Activated T-helper 17 cell treated with anti-CD3 and anti-CD28 coated beads, Interleukin-2, amount 50 U/mL, for 72 hours (primary cell): ENCODE measurements around the gene MANEAL. TPM values are rescaled to one million over a fixed set of nuclear protein-coding genes. Genes with fewer than 3 reads are reported as not detected.

Experiments
- ATAC-seq: fragments of 150-1000 bp; cut with Tn5 transposase; replicated peaks from 2 replicates; pipeline ENCODE4 v1.10.0; 2021; ENCODE audit warnings: mild to moderate bottlenecking, moderate library complexity
- H3K27ac Mint-ChIP-seq: one replicate; pipeline ENCODE4 v1.8.0; 2022; ENCODE audit warnings: mixed read lengths
- H3K27me3 Mint-ChIP-seq: one replicate; pipeline ENCODE4 v1.8.0; 2022; ENCODE audit warnings: mixed read lengths
- H3K36me3 Mint-ChIP-seq: one replicate; pipeline ENCODE4 v1.8.0; 2022; ENCODE audit warnings: low read depth, mild to moderate bottlenecking, mixed read lengths
- H3K4me1 Mint-ChIP-seq: one replicate; pipeline ENCODE4 v1.8.0; 2022; ENCODE audit warnings: mixed read lengths
- H3K4me3 Mint-ChIP-seq: one replicate; pipeline ENCODE4 v1.8.0; 2022; ENCODE audit warnings: mild to moderate bottlenecking, mixed read lengths
- H3K9me3 Mint-ChIP-seq: one replicate; pipeline ENCODE4 v1.8.0; 2022; ENCODE audit warnings: mixed read lengths
- total RNA-seq, 2 donors: library from RNA; stranded (reverse); gene quantifications; one replicate each; pipeline ENCODE4 v1.2.3, GENCODE V29; 2022

MANEAL gene
- 1 to 10 TPM; 3.0 to 5.2 TPM for total RNA-seq

DNA sequence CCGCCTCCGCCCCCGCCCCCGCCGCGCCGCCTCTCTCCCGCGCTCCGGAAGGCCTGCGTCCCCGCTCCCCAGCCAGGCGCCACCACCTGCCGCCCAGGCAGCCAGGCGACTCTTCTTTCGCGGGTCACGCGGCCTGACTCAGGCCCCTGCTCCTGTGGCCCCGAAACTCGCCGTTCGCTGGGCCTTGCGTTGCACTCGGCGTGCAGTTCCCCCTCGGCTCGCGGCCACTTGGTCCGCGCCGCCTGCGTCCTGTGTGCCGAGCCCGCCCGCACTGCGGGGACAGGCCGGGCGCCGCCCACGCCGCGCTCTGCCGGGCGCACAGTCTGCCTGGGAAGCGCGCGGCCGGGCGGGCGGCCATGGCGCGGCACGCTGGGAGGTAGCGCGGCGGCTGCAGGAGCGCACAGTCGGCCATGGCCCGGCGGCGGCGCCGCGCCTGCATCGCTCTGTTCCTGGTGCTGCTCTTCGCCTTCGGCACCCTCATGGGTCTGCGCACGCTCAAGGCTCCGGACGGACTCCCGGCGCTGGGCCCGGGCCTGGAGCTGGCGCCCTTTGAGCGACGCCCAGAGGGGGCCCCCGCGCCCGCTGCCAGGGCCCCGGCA, at the start of gene MANEAL:
Gene MANEAL, plus strand, starts transcription at position 75 of the 599 bp plus-strand sequence. Its CDS starts 336 bp downstream, at position 411.
- Mint-ChIP-seq H3K36me3 (peaks cover 2% of the 10 kb centered on the region), H3K4me3 (peak within 1 kb of the TSS; percentile 70), H3K4me1 (peaks cover 10% of the 10 kb centered on the region), H3K9me3 (no peaks in the 10 kb centered on the region), H3K27ac (no peak within 1 kb of the TSS), H3K27me3 (peaks cover 18% of the 10 kb centered on the region)
- peak; percentile 82 for ATAC-seq

- Mint-ChIP-seq H3K4me3 (no peak overlapping the region), H3K4me1 (no peaks in the 10 kb centered on the region), H3K9me3 (peaks cover 4% of the 10 kb centered on the region), H3K27me3 (peaks cover 30% of the 10 kb centered on the region), H3K36me3 (no peaks in the 10 kb centered on the region), H3K27ac (no peak overlapping the region)
- no peak for ATAC-seq
Observed at GRCh38 chr1:37746806-37747205, 46.8 kb upstream of the MANEAL start.

- H3K4me1 Mint-ChIP-seq: no peaks in the 10 kb centered on the region
- no peak overlapping the region for H3K4me3 Mint-ChIP-seq
- peaks cover 36% of the 10 kb centered on the region for H3K27me3 Mint-ChIP-seq
- H3K36me3 Mint-ChIP-seq: no peaks in the 10 kb centered on the region
- no peak overlapping the region for H3K27ac Mint-ChIP-seq
- no peak for ATAC-seq
- H3K9me3 Mint-ChIP-seq: peaks cover 4% of the 10 kb centered on the region
Observed at GRCh38 chr1:37748565-37748964, 45.1 kb upstream of the MANEAL start.

GRCh38 chr1:37752213-37752582, 41.4 kb upstream of the MANEAL start:
- Mint-ChIP-seq H3K27ac (no peak overlapping the region), H3K36me3 (no peaks in the 10 kb centered on the region), H3K4me3 (peak overlapping the region; percentile 69), H3K27me3 (peaks cover 25% of the 10 kb centered on the region), H3K9me3 (no peaks in the 10 kb centered on the region), H3K4me1 (no peaks in the 10 kb centered on the region)
- no peak for ATAC-seq

DNA sequence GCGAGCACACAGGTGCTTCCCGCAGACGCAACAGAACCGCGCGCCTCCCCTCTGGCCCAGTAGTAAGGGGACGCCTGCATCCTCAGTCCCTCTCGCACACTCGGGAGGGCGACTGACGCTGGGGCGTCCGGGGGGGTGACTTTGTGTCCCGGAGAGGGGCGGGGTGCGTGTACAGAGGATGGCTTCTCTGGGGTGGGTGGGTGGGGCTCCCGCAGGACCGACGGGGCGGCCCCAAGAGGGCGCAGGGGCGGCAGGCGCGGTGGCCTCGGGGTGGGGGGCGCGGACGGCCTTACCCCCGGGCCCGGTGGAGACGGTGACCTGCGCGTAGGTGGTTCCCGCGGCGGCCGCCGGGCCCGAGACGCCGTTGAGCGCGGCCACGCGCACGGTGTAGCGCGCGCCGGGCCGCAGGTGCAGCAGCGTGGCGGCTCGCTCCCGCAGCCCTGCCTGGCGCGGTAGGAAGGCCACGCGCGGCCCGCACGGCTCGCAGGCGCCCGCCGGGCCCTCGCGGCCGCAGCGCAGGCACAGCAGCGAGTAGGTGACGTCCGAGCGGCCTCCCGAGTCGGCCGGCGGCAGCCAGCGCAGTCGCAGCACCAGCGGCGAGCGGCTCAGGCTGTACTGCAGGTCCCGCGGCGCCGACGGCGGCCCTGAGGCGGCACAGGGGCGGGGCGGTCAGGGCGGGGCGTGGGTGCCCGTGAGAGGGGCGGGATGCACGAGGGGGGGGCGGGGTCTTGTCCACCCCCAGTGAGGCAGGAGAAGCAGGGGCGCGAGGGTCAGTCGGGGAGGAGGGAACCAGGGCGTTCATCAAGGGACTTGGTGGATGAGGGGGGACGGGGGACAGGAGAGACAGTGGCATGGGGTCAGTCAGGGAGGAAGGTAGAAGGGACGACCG, 40.8 kb upstream of the MANEAL start:
- Mint-ChIP-seq H3K4me3 (peak overlapping the region; percentile 69), H3K4me1 (no peaks in the 10 kb centered on the region), H3K27me3 (peaks cover 22% of the 10 kb centered on the region), H3K9me3 (no peaks in the 10 kb centered on the region), H3K36me3 (no peaks in the 10 kb centered on the region), H3K27ac (no peak overlapping the region)
- ATAC-seq: peak; percentile 34

DNA sequence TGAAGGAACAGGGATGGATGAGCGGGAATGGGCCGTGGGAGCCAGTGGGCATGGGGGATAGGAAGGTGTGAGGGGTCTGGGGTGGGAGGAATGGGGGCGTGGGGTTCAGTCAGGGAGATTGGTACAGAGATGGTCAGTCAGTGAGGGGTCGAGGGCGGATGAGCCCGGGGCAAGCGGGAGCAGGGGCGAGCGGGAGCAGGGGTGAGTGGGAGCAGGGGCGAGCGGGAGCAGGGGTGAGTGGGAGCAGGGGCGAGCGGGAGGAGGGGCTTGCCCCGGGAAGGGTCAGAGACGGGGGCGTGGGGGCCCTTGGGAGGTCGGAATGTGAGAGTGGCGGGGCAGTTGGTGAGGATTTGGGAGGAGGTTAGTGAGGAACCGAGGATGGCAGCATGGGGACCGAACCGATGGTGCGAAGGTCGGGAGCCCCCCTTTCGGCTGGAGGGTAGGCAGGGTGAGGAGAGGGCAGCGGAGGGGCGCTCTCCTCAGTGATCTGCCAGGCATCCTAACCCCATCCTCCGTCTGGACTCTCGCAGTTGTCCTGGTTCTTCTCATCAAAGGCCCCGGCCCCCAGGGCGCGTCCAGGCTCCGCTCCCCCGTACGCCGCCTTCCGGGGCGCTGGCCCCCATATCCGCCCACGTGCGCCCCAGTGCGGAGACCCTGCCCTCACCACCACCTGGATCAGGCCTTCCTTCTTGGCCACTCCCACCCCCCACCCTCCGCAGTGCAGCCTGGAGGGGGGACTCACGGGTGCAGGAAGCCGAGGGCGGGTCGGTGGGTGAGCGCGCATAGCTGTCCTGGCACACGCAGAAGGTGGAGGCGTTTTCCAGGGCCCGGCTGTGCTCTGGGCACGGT, 40.0 kb upstream of the MANEAL start:
- peaks cover 19% of the 10 kb centered on the region for H3K27me3 Mint-ChIP-seq
- H3K27ac Mint-ChIP-seq: no peak overlapping the region
- H3K4me3 Mint-ChIP-seq: peak overlapping the region; percentile 64
- no peaks in the 10 kb centered on the region for H3K4me1 Mint-ChIP-seq
- H3K9me3 Mint-ChIP-seq: no peaks in the 10 kb centered on the region
- H3K36me3 Mint-ChIP-seq: no peaks in the 10 kb centered on the region
- no peak for ATAC-seq

DNA sequence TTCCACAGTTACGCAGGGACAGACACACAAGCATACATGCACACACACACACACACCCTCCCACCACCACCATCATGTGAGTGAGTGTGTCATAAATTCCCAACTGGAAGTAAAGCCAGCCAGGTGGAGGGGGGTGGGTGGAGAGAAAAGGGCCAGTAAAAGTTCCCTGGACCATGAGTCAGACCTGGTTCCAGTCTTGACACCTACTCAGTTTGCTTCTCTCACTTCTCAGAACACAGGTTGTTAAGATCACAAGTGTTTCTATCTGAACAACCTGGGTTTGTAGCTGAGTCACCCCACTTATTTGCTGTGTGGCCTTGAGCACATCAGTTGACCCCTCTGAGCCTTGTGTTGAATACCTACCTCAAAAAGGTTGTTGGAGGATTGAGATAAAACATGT, 38.4 kb upstream of the MANEAL start:
- no peaks in the 10 kb centered on the region for H3K9me3 Mint-ChIP-seq
- H3K4me3 Mint-ChIP-seq: peak overlapping the region; percentile 64
- H3K36me3 Mint-ChIP-seq: no peaks in the 10 kb centered on the region
- H3K27ac Mint-ChIP-seq: peak overlapping the region; percentile 56
- peak; percentile 94 for ATAC-seq
- H3K27me3 Mint-ChIP-seq: peaks cover 13% of the 10 kb centered on the region
- no peaks in the 10 kb centered on the region for H3K4me1 Mint-ChIP-seq

DNA sequence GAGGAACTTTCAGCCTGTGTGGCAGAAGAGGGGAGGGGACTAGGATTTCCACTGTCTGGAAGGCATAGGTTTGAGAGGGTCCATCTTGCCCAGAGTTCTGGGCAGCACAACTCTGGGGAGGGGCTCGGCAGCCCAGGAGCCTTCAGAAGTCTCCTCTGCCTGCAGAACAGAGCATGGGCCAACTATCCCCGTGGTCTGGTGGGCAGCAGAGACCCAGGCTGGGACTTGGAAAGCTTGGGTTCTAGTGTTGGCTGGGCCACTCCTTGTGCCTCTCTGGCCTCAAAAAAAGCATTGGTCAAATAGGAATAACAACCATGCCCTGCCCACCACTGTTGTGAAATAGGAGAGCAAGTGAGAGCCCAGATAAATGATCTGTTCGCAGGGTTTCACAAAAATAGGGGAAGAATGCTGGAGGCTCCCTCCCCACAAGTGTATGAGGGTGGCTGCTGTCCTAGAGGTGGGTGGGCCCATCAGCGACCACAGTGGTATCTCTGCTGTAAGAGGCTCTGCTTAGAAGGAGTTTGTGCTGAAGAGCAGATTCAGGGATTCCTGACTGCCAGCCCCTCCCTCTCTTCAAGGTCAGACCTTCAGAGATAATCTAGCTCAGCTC, 37.6 kb upstream of the MANEAL start:
- no peaks in the 10 kb centered on the region for H3K4me1 Mint-ChIP-seq
- H3K4me3 Mint-ChIP-seq: peak overlapping the region; percentile 64
- no peaks in the 10 kb centered on the region for H3K36me3 Mint-ChIP-seq
- H3K9me3 Mint-ChIP-seq: no peaks in the 10 kb centered on the region
- peak overlapping the region; percentile 56 for H3K27ac Mint-ChIP-seq
- peaks cover 12% of the 10 kb centered on the region for H3K27me3 Mint-ChIP-seq
- ATAC-seq: no peak

DNA sequence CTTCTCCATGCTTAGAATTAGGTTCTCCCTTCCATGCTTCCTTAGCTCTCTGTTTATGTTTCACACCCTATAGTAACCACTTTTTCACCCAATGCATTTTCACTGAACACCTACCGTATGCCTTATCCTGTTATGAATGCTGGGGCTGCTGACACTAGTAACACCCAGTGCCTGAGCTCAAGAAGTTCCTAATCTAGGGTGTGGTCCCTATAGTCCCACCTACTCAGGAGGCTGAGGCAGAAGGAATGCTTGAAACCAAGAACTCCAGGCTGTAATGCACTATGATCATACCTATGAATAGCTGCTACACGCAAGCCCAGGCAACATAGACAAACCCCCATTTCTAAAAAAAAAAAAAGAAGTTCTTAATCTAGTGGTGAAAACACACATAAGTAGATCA, 34.2 kb upstream of the MANEAL start:
- Mint-ChIP-seq H3K4me1 (no peaks in the 10 kb centered on the region), H3K36me3 (peaks cover 3% of the 10 kb centered on the region), H3K27ac (no peak overlapping the region), H3K9me3 (no peaks in the 10 kb centered on the region), H3K27me3 (peaks cover 18% of the 10 kb centered on the region), H3K4me3 (no peak overlapping the region)
- no peak for ATAC-seq

GRCh38 chr1:37761416-37762095, 32.1 kb upstream of the MANEAL start:
- no peak for ATAC-seq
- Mint-ChIP-seq H3K27ac (no peak overlapping the region), H3K9me3 (no peaks in the 10 kb centered on the region), H3K4me3 (no peak overlapping the region), H3K36me3 (peaks cover 5% of the 10 kb centered on the region), H3K4me1 (no peaks in the 10 kb centered on the region), H3K27me3 (peaks cover 37% of the 10 kb centered on the region)

DNA sequence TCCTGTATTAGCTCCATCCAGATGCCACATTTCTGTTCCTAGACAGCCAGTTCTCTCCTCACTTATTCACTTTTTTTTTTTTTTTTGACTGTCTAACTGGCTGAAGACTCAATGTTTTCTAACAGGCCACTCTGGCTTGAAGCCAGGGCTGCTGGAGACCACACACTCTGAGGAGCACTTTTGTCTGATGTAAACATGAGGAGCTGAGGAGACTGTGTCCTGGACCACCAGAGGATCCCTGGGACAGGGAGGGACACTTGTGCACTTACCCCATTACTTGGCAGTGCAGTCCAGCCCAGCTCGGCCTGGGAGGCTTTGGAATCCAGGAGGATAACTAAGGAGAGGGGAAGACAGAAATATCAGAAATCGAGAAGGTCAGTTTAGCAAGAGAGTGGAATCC, 31.1 kb upstream of the MANEAL start:
- Mint-ChIP-seq H3K9me3 (no peaks in the 10 kb centered on the region), H3K36me3 (peaks cover 5% of the 10 kb centered on the region), H3K27me3 (peaks cover 43% of the 10 kb centered on the region)

DNA sequence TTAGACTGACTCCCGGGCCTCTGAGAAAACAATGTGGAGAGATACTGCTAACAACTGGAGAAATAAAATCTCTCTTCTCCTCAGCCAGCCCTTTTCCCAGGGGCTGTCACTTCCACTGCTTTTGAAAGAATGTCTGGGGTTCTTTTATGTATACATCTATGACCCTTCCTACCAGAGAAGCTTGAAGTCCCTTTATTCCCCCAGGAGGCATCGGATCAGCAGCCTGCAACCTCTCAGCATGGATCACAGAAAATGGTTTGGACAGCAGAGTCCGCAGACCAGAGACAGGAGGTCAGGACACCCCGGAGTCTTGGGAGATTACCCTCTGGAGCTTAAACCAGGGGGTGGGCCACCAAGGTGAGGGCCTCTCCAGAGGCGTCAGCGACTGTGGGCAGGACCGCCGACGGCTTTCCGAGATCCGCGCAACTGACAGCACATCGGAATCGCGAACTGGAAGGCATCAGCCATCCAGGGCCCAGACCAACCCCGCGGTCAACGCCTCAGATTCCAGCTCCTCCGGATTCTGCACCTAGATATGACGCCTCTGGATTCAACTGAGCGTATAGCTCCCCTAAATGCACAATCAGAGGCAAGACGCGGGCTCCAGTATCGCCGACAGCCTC, 29.7 kb upstream of the MANEAL start:
- Mint-ChIP-seq H3K36me3 (peaks cover 5% of the 10 kb centered on the region), H3K27me3 (peaks cover 52% of the 10 kb centered on the region), H3K4me1 (no peaks in the 10 kb centered on the region), H3K4me3 (no peak overlapping the region), H3K27ac (no peak overlapping the region), H3K9me3 (no peaks in the 10 kb centered on the region)
- no peak for ATAC-seq

More for the DNA sequence above, 31.1 kb upstream of the MANEAL start:
- no peaks in the 10 kb centered on the region for H3K4me1 Mint-ChIP-seq
- H3K4me3 Mint-ChIP-seq: no peak overlapping the region
- no peak for ATAC-seq
- no peak overlapping the region for H3K27ac Mint-ChIP-seq

DNA sequence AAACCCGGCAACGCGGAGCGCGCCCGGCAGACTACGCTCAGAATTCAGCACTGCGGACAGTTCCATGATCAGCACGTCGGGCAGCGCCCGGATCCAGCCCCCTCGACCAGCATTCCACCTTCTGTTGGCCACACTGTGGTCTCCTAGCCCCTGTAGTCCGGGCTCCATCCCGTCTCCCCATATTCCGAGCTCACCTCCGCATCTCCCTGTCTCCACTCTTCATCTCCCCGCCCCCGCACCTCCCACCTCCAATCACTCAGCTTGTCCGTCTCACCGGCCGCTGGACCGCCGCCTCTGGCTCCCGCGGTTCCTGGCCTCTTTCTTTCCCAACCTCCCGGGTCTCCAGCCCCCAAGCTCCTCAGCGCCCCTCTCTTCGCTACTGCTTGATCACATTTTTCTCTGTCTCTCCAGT, 29.2 kb upstream of the MANEAL start:
- no peaks in the 10 kb centered on the region for H3K4me1 Mint-ChIP-seq
- no peak overlapping the region for H3K27ac Mint-ChIP-seq
- H3K36me3 Mint-ChIP-seq: peaks cover 5% of the 10 kb centered on the region
- ATAC-seq: no peak
- H3K9me3 Mint-ChIP-seq: no peaks in the 10 kb centered on the region
- no peak overlapping the region for H3K4me3 Mint-ChIP-seq
- H3K27me3 Mint-ChIP-seq: peaks cover 57% of the 10 kb centered on the region
